Hematopoietic multipotent progenitor cell treated with erythropoietin and hydrocortisone succinate and interleukin-3 and kit ligand, for 4 days (in vitro differentiated cells): Measurements from ENCODE around the gene CHCHD4.
A peak's percentile ranks its signal among the peaks of the same experiment; 100 is the strongest.

ENCODE experiments used
- DNase-seq: peaks from one replicate; pipeline ENCODE4 v3.0.0-alpha.2; 2015

CHCHD4 gene

DNA sequence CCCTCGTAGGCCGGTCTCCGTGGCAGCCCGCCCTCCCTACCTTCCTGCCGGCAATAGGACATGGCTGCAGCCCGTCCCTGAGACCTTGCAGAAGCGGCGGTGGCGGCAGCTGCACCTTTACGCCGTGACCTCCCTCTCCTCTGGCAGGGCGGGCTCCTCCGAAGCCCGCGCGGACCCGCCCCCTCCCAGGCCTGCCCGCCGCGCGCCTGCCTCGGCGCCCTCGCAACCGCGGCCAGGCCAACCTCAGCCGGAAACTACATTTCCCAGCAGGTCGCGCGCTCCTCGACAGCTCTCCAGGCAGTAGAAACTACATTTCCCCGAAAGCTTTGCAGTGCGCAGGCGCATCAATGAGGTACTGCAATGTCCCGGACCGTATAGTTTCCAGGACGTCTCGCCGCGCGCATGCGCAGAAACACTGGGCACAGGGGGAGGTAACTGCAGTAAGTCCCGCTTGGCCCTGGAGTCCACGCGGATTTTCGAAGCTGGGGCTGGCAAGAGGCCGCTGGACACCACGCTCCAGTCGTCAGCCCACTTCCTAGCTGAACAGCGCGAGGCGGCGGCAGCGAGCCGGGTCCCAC lies at the start of gene CHCHD4, which contains the start of gene TMEM43:
Gene CHCHD4, minus strand, starts transcription at position 256 of the 578 bp plus-strand sequence. Its CDS starts 194 bp downstream, at position 62.
Gene TMEM43, plus strand, starts transcription at position 438 of the 578 bp plus-strand sequence. CDS start 142 bp downstream, outside the sequence.
- DNase-seq: peak; percentile 99

DNA sequence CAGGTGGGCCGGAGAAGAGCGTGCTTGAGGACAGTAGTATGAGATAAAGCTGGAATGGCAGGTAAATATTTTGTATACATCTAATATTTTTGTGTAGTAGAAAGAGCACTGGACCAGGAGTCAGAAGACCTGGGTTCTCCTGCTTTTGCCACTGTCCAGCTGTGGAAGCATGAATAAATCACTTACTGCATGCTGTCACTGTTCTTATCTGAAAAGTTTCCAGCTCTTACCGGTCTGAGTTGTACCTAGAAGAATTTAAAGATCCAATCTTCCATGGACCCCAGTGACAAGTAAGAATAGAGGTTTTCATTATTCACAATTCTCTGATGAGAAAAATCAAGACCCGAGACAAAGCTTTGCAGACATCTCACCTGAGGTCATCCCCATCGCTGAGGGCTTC lies 47.8 kb upstream of the CHCHD4 start:
- DNase-seq: no peak

DNA sequence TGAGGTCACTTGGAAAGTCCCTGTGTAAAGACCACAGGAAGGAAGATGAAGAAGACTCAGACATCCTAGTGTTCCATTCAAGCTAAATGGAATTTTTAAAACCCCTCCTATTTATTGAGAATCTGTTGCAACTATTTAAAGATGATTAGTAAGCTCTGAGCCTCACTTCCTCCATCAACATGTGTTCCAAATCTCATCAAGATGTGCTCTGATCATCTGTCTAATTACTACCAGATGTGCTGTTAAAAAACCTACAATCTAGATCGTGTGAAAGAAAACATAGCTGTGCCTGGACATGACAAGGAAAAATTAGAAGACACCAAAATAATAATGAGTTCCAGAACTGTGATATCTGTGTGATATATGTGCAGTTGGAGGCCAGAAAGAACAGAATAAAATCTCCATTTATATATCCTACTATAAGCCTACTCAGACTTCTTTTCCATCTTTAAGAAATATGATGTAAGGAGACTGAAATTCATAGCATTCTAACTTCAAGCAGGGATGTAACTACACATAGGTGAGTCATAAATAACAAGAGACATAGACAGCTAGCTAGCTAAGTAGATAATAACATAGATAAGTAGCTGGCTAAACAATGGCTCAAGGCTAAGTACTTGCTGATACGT lies 46.0 kb upstream of the CHCHD4 start:
- no peak for DNase-seq

DNA sequence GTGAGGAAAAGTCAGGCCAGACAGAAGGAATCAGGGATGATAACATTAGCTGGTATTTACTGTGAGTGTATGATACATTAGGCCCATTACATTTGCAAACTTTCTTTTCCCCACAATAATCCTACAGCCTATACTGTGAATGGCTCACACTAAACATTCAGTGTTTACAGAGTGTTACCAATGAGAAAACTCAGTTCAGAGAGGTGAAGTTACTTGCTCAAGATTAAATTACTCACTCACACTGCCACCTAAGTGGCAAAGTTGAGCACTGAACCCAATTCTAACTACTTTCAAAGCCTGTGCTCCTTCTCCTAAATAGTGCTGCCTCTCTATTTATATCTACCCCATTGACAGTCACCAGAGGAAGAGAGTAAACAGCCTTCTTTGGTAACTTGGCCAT lies 45.2 kb upstream of the CHCHD4 start:
- DNase-seq: no peak

DNA sequence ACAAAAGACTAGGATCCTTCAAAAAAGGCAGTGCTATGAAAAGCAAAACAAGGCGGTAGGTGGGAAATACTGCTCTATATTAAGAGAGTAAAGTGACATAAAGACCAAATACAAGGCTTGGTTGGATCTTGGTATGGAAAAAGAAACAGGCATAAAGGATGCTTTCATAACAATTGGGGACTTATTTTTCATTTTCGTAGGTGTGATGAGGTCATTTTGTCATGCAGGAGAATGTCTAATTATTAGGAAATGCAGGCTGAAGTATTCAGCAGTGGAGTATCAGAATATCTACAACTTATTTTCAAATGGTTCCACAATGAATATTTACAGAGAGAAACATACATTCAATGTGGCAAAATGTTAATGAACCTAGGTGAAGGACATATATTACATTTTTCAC lies 44.8 kb upstream of the CHCHD4 start:
- no peak for DNase-seq

DNA sequence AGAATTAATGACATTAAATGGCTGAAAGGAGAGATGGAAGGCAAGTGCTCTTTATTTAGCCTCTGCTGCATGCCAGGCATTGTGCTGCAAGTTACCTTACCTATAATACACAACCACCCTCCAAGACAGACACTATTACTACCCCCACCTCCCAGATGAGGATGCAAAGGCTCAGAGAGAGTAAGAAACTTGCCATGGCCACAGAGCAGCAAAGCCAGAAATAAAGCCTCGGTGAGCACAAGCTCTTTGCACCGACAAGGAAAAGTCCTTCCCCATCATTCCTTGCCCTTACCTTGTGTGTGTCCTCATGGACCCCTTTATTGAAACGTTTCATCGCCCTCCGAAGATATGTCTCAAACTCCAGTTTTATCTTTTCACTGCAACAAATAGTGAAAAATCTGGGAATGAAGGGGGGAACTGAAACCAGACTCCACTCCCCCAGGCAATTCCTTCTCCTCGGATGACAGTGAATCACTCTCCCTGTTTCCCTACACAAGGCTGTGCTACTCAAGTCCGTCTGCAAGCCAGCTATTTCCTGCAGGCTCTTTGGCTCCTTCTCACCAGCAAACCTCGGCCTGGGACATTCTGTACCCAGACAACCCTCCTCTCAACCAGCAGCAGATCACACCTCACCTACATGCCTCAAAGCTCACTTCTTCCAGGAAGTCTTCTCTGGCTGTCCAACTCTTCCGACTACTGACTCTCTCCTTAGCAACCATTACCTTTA lies 42.4 kb upstream of the CHCHD4 start:
- DNase-seq: no peak

DNA sequence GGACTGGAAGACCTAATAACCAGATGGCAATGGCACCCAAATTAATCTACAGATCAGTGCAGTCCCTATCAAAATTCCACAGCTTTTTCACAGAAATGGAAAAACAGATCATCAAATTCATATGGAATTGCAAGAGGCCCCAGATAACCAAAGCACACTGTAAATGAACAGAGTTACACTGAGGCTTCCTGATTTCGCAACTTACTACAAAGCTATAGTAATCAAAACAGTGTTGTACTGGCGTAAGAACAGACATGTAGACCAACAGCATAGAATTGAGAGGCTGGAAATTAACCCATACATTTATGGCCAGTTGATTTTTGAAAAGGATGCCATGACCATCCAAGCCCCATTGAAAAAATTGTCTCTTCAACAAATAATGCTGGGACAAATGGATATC lies 37.5 kb upstream of the CHCHD4 start:
- peak; percentile 24 for DNase-seq

DNA sequence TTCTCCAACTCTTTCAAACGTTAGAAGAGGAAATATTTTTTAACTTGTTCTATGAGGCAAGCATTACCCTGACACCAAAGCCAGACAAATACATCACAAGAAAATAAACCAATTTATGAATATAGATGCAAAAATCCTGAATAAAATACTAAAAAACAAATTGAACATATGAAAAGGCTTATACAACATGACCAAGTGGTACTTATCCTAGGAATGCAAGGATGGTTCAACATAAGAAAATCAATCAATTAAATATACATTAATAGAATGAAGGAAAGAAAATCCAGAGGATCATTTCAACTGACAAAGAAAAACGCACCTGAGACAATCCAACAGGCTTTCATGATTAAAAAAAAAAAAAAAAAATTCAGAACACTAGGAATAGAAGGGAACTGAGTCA lies 36.6 kb upstream of the CHCHD4 start:
- DNase-seq: no peak

DNA sequence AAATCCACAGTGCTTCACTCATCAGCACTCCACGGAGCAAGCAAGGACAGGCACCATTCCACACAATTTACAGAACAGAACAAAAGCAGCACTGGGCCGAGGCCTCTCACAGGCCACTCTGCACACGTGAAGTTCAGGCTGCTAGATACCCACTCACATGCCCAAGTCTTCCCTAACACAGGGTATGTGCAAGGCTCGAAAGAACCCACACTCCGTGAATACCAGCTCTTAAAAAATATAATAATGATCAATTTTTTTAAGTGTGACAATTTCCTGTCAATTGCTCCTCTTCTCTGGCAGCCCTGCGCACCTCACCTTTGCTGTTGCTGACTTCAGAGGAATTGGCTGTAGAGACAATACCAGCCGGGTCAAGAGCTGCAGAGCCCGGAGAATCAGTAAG lies 34.8 kb upstream of the CHCHD4 start:
- DNase-seq: no peak

DNA sequence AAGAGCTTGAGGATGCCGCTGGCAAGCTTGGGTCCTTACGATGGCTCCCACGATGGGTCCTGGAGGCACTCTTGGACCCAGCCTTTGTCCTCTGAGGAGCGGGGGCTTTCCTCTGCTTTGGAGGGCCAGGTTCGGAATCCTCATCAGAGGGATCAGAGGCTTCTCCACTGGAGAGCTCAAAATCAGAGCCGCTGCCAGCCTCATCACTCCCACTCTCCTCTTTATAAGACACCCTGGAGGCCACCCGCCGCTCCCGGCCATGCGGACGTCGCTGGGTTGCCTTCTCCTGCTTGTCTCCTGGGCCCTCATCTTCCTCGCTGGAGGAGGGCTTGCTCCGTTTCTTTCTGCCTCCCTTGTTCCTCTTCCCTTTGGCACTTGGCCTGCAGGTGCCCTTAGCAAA lies 33.7 kb upstream of the CHCHD4 start:
- no peak for DNase-seq

DNA sequence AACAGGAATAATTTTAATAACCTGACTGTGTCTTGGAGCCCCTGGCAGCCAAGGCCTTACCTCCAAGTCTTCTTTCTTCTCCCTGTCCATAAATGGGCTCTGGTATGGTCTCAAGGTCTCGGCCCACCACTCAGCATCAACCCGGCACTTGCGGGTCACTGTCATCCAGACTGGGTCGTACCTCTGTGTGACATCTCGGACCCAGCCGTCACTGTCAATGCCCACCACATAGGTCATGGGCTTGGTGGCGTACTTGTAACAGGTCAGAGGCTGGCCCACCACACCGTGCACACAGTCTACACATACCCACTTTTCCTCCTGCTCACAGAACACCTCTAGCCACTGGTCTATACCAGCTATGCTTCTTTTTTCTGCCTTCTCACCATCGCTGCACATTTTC lies 33.3 kb upstream of the CHCHD4 start:
- DNase-seq: no peak

DNA sequence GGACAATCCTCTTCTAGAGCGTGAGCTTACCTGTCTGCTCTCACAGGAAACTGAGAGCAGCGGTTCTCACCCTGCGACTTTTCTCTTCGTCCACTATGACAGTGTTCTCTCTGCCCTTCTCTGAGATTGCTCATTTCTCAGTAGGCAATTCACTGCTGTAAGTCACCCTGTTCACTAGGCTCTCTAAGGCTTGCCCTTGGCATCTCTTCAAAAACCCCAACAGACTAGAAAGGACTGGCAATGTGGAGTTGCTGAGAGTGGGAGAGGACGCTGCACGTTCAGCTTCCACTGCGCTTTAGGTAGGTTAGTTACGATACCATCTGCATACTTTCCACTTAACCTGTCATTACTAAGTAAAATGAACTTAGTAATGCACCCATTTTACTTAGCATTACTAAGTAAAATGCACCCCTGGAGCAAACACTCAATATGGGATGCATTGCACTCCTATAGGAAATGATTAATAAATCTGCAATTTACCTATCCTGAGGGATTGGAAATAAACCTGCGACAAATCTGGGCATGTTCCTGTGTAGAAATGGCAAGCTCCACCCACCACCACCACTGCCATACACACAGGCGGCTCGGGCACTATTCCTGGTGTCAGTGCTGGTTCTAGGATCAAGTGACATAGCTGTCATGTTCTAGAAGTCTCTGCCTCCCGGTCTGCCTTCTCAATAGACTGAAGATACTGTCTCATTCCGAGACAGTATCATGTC lies 32.3 kb upstream of the CHCHD4 start:
- no peak for DNase-seq

DNA sequence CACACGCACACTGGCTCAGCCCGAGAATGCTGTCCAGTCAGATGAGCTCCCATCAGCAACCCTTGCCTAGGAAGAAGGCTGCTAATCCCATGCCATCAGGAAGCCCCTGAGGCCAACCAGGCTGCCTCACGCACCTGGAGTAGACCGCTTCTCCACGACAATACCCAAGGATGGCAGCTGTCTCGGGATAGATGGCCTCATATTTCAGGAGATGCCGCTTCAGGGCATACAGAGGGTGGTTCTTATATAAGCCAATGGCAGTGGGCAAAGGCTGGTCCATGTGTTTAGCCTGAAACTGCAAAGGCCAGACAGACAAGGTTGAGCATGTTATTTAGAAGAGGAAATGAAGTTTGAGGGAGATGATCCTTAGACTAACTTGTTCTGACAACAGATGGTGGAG lies 31.5 kb upstream of the CHCHD4 start:
- no peak for DNase-seq

DNA sequence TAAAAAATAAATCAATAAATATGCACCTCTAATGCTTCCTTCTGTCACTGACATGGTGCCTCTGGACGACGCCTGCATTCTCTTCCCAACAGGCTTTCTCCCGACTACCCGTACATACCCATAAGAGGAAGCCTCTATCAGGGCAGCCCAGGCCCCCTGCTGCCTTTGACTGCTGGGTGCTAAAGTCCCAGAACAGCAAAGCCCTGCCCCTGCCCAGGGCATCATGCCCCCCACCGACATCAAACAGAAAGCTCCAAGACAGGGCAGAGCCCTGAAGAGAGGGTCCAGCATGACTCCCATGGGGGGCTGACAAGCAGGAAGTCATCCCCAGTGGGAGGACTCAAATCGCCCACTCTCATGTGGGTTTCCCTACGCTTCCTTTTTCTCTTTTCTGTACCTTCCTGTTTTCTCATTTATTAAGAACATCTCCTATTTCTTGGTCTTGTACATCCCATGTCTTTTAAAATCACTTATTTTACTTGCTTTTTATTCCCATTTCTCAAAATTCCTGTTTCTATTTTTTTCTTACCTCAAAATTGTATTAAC lies 30.3 kb upstream of the CHCHD4 start:
- no peak for DNase-seq

DNA sequence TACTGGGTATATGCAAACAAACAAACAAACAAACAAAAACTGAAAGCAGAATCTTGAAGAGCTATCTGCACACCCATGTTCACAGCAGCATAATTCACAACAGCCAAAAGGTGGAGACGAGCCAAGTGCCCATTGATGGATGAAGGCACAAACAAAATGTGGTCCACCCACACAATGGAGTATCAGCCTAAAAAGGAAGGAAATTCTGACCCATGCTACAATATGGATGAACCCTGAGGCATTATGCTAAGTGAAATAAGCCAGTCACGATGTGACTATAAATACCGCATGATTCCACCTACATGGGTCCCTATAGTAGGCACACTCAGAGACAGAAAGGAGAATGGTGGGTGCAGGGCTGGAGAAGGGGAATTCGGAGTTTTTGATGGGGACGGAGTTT lies 29.6 kb upstream of the CHCHD4 start:
- no peak for DNase-seq

DNA sequence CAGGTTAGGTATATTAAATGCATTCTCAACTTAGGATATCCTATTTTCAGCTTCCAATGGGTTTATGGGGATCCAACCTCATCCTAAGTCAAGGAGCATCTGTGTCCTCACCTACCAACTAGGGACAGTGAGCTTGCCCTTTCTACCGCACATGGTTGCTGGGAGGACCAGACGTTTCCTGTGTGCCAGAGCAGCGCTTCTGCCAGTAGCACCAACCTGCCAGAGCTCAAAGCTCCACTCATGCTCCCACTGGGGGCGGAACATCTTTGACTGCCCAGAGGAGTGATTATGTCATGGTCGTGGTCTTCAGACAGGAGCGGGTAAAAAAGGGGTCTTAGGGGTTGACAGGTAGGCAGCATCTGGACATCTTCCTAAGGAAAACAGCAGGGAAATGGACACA lies 29.0 kb upstream of the CHCHD4 start:
- DNase-seq: no peak

DNA sequence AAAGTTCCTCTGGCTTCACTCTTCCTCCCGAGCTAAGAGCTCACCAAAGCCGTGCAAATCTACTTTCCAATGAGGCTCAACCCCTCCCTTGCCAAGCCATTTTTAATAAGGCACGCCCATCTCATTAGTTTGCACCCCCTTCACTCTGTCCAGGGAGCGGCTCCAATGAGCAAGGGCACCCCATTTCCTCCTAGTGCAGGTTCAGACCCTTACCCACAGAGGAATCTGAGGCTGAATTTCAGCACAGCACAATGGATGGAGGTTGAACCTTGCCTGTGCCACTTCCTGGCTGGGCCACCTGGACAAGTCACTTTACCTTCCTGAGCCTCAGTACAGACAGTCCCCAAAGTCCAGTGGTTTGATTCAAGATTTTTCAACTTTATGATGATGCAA lies 28.3 kb upstream of the CHCHD4 start:
- DNase-seq: no peak

DNA sequence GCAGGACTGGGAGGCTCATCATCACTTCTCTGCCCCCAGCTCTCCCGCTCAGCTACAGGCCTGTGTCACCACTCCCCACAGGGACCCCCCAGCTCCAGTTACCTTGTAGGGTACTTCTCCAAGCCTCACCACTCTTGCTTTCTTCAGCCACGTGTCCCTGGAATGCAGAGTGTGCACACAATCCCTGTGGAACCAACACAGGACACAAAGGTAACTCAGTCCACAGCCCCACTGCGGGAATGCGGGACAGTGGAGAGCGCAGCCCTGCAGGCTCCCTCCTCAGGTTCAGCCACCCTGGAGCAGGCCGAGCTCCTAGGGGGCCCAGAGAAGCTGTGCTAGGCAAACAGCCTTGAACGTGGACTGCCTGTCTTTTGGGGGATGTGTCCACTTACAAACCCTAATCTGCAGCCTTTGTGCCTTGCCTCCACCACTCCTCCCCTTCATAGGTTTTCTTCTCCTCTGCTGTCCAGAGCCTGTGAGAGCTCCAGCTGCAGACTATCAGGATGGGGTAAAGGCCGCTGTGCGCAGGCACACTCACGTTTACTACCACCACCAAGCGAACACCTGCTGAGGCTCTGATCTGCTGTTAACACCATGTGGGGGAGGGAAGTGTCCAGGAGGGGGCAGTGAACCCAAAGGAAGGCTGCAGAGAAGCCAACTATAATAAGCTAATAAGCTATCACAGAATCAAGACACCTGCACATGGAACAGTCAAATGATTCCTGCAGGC lies 27.7 kb upstream of the CHCHD4 start:
- peak; percentile 61 for DNase-seq

DNA sequence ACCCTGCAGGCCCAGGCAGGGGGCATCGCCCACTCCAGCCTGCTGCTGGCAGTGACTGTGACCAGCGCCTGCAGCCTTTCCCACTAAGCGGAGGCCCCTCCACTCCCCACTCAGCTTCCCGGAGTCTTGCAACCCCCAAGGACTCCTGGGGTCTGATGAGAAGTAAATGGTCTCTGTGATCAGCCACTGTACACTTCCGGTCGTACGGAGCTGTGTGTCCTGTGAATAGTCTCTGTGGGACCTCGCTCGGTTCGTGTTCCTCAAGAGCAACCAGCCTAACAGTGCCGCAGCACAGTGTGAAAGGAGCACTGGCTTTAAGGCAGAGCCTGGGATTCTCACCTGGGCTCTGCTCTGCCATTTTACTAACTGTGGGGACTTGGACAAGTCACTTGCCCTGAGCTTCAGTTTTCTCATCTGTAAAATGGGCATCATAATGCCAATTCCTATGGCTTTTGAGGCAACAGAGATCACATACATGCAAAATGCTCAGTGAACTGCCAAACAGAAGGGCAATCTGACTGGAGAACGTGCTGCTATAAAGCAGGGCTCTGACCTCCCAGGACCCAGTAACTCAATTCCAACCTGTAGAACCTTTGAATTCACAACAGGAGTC lies 26.9 kb upstream of the CHCHD4 start:
- DNase-seq: no peak

DNA sequence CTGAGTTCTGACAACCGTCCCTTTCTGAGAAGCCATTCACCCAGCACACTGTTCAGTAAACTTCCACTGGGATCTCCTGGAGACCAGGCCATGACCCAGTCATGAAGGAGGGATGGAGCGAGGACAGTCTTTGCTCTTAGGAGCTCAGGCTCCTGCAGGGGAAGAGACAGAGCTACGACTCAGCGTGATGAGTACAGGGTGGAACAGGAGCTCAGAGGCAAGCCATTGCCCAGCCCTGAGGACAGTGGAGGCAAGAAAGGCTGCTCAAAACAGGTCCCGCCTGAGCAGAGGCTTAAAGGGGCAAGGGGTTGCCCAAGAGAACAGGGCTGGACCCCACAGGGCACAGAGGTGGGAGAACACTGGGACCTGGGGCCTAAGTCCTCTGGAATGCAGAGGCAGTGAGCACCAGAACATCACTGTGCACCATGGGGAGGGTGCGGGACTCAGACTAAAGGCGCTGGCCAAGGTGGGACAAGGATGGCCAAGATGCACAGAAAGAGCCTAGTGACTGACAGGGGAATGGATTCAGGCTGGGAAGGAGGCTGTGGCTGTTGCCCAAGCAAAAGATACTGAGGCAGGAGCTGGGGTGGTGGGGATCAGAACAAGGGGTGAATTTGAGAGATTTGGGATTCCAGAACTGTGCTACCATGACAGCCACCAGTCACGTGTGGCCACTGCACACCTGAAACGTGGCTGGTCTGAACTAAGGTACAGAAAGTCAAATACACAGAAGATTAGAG lies 26.0 kb upstream of the CHCHD4 start:
- DNase-seq: no peak

DNA sequence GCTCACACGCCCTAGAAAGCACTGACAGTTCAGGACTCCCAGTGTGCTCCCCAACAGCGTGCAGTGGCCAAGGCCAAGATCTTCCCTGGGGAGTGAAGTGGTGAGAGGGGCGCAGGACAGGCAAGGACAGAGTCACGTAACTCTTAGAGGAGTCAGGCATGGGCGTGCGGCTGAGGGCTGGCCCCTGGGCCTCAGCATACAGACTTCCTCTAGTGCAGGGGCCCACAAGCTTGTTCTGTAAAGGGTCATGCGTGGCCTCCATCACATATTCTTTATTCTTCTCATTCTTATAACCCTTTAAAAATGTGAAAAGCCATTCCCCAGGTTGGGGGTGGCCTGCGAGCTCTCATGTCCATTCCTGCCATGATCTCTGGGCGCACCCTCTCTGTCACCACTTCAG lies 25.4 kb upstream of the CHCHD4 start:
- no peak for DNase-seq
